Measurements from ENCODE around the gene HYAL1. TPM values are rescaled to one million over a fixed set of nuclear protein-coding genes. Genes with fewer than 3 reads are reported as not detected.

Gene HYAL1
- total RNA-seq, 1 donor: 2.6 TPM

GRCh38 chr3:50251220-50251619, 52.2 kb downstream of the HYAL1 start:
- no peak for TF ChIP-seq CTCF (IDR thresholded peaks at IDR 0.05; ENCODE audit: insufficient read depth, low read depth, low read length)
- DNase-seq (ENCODE audit: low read depth): peak; percentile 71
- H3K4me3 ChIP-seq (ENCODE audit: low read depth, low read length): no peak overlapping the region

GRCh38 chr3:50250514-50250913, 52.9 kb downstream of the HYAL1 start:
- no peak overlapping the region for H3K4me3 ChIP-seq (ENCODE audit: low read depth, low read length)
- TF ChIP-seq CTCF (IDR thresholded peaks at IDR 0.05; ENCODE audit: insufficient read depth, low read depth, low read length): no peak
- no peak for DNase-seq (ENCODE audit: low read depth)

Other genes with a start within 250 kb of the HYAL1 start
- 121 and 192 TPM in 2 replicates for gene RBM5, start 214.7 kb downstream of the HYAL1 start, total RNA-seq
- gene SEMA3F, start 148.2 kb downstream of the HYAL1 start, total RNA-seq: 0.32 and 0.86 TPM in 2 replicates
- not detected in 2 replicates for gene GNAT1, start 112.0 kb downstream of the HYAL1 start, total RNA-seq
- gene SLC38A3, start 98.3 kb downstream of the HYAL1 start, total RNA-seq: not detected in 2 replicates
- gene GNAI2, start 67.4 kb downstream of the HYAL1 start, total RNA-seq: 265 and 297 TPM in 2 replicates
- gene SEMA3B, start 34.4 kb downstream of the HYAL1 start, total RNA-seq: 7.4 and 23.3 TPM in 2 replicates
- gene LSMEM2, start 24.5 kb downstream of the HYAL1 start, total RNA-seq: not detected in 2 replicates
- 82.0 and 83.1 TPM in 2 replicates for gene IFRD2, start 11.1 kb downstream of the HYAL1 start, total RNA-seq
- gene HYAL3, start 4.2 kb downstream of the HYAL1 start, total RNA-seq: 2.3 and 6.5 TPM in 2 replicates
- gene NAA80, start 4.2 kb downstream of the HYAL1 start, total RNA-seq: 5.8 and 6.5 TPM in 2 replicates
- 49.6 and 69.1 TPM in 2 replicates for gene HYAL2, start 19.2 kb upstream of the HYAL1 start, total RNA-seq
- 17.7 and 22.0 TPM in 2 replicates for gene TUSC2, start 24.6 kb upstream of the HYAL1 start, total RNA-seq
- gene RASSF1, start 37.3 kb upstream of the HYAL1 start, total RNA-seq: 34.8 and 36.3 TPM in 2 replicates
- gene ZMYND10, start 42.2 kb upstream of the HYAL1 start, total RNA-seq: 0.97 and 1.3 TPM in 2 replicates
- 21.3 and 22.9 TPM in 2 replicates for gene NPRL2, start 47.2 kb upstream of the HYAL1 start, total RNA-seq
- gene CYB561D2, start 47.3 kb upstream of the HYAL1 start, total RNA-seq: 22.5 and 23.7 TPM in 2 replicates
- gene TMEM115, start 55.9 kb upstream of the HYAL1 start, total RNA-seq: 55.3 and 63.1 TPM in 2 replicates
- not detected in 2 replicates for gene CACNA2D2, start 200.1 kb upstream of the HYAL1 start, total RNA-seq